ENCODE data around the gene ARHGAP30.
A peak's percentile ranks its signal among the peaks of the same experiment; 100 is the strongest.

Gene ARHGAP30

GRCh38 chr1:161073474-161074121, 3.9 kb upstream of the ARHGAP30 start:
- 71% methylated on average over 7 of the region's 7 CpGs for WGBS
- no peak overlapping the region for H3K9ac ChIP-seq (ENCODE audit: low read length)
- H2BK5ac ChIP-seq (ENCODE audit: low read depth, low read length, poor library complexity, severe bottlenecking): no peak overlapping the region

GRCh38 chr1:161072751-161073449, 3.2 kb upstream of the ARHGAP30 start:
- no peak overlapping the region for H4K91ac ChIP-seq (ENCODE audit: low read length)
- no peak overlapping the region for H3K23ac ChIP-seq (ENCODE audit: low read length in 2 of 2)
- H2BK120ac ChIP-seq (ENCODE audit: low read depth, low read length): no peak overlapping the region
- no peak overlapping the region for H3K4me3 ChIP-seq (ENCODE audit: insufficient read depth in 1 of 2, low read depth in 1 of 2, low read length in 2 of 2)
- H3K4me1 ChIP-seq (ENCODE audit: control insufficient read depth, insufficient read depth, low read depth, low read length): no peaks in the 10 kb centered on the region
- no peaks in the 10 kb centered on the region for H3K79me1 ChIP-seq (replicated peaks; ENCODE audit: low read length, poor library complexity, severe bottlenecking)
- 96% methylated on average over 19 of the region's 19 CpGs for WGBS
- no peak for DNase-seq
- no peak overlapping the region for H4K8ac ChIP-seq (ENCODE audit: low read length)
- no peak overlapping the region for H2AFZ ChIP-seq (ENCODE audit: low read depth, low read length)
- no peak overlapping the region for H2BK15ac ChIP-seq (ENCODE audit: low read depth, poor library complexity, severe bottlenecking)
- no peak overlapping the region for H2BK5ac ChIP-seq (ENCODE audit: low read depth, low read length, poor library complexity, severe bottlenecking)
- H3K9ac ChIP-seq (ENCODE audit: low read length): no peak overlapping the region
- H3K36me3 ChIP-seq (ENCODE audit: control insufficient read depth in 1 of 2, insufficient read depth in 2 of 2, low read depth in 1 of 2, low read length in 2 of 2): no peaks in the 10 kb centered on the region
- no peak overlapping the region for H3K27ac ChIP-seq (ENCODE audit: low read length, poor library complexity, severe bottlenecking)
- H2AK5ac ChIP-seq (ENCODE audit: low read length, severe bottlenecking): no peak overlapping the region
- H3K27me3 ChIP-seq (ENCODE audit: control insufficient read depth in 1 of 2, insufficient read depth in 1 of 2, low read length in 2 of 2): peaks cover 0 to 4% of the 10 kb centered on the region in 2 experiments
- H2BK12ac ChIP-seq (ENCODE audit: low read length in 2 of 2): no peak overlapping the region
- H3K14ac ChIP-seq (ENCODE audit: low read length in 2 of 2): no peak overlapping the region
- no peaks in the 10 kb centered on the region for H3K9me3 ChIP-seq (ENCODE audit: control insufficient read depth, low read length)
- no peak overlapping the region for H3K4ac ChIP-seq (ENCODE audit: low read depth in 1 of 2, low read length in 2 of 2)
- no peak overlapping the region for H3K18ac ChIP-seq (ENCODE audit: low read depth in 1 of 2, low read length in 2 of 2)
- no peak overlapping the region for H3K4me2 ChIP-seq (ENCODE audit: low read length, poor library complexity, severe bottlenecking)

More at GRCh38 chr1:161073474-161074121, 3.9 kb upstream of the ARHGAP30 start:
- H2BK120ac ChIP-seq (ENCODE audit: low read depth, low read length): no peak overlapping the region
- no peaks in the 10 kb centered on the region for H3K79me1 ChIP-seq (replicated peaks; ENCODE audit: low read length, poor library complexity, severe bottlenecking)
- no peak overlapping the region for H3K23ac ChIP-seq (ENCODE audit: low read length in 2 of 2)
- no peaks in the 10 kb centered on the region for H3K27me3 ChIP-seq (ENCODE audit: control insufficient read depth in 1 of 2, insufficient read depth in 1 of 2, low read length in 2 of 2)
- peak overlapping the region; percentile 3 for H4K91ac ChIP-seq (ENCODE audit: low read length)
- no peak overlapping the region for H3K18ac ChIP-seq (ENCODE audit: low read depth in 1 of 2, low read length in 2 of 2)
- no peaks in the 10 kb centered on the region for H3K36me3 ChIP-seq (ENCODE audit: control insufficient read depth in 1 of 2, insufficient read depth in 2 of 2, low read depth in 1 of 2, low read length in 2 of 2)
- no peak overlapping the region for H3K4me3 ChIP-seq (ENCODE audit: insufficient read depth in 1 of 2, low read depth in 1 of 2, low read length in 2 of 2)
- no peak overlapping the region for H2BK15ac ChIP-seq (ENCODE audit: low read depth, poor library complexity, severe bottlenecking)
- H3K4me1 ChIP-seq (ENCODE audit: control insufficient read depth, insufficient read depth, low read depth, low read length): no peaks in the 10 kb centered on the region
- H3K4ac ChIP-seq (ENCODE audit: low read depth in 1 of 2, low read length in 2 of 2): no peak overlapping the region
- H3K4me2 ChIP-seq (ENCODE audit: low read length, poor library complexity, severe bottlenecking): no peak overlapping the region
- no peak overlapping the region for H3K14ac ChIP-seq (ENCODE audit: low read length in 2 of 2)
- H3K9me3 ChIP-seq (ENCODE audit: control insufficient read depth, low read length): no peaks in the 10 kb centered on the region
- DNase-seq: no peak
- peak overlapping the region; percentile 32 for H4K8ac ChIP-seq (ENCODE audit: low read length)
- H2AK5ac ChIP-seq (ENCODE audit: low read length, severe bottlenecking): no peak overlapping the region
- H3K27ac ChIP-seq (ENCODE audit: low read length, poor library complexity, severe bottlenecking): no peak overlapping the region
- no peak overlapping the region for H2AFZ ChIP-seq (ENCODE audit: low read depth, low read length)
- H2BK12ac ChIP-seq (ENCODE audit: low read length in 2 of 2): peak overlapping the region in 1 of 2 experiments; percentile 11

- Histone ChIP-seq H3K4me1 (ENCODE audit: control insufficient read depth, insufficient read depth, low read depth, low read length) (no peaks in the 10 kb centered on the region), H2BK120ac (ENCODE audit: low read depth, low read length) (no peak overlapping the region), H2BK12ac (ENCODE audit: low read length in 2 of 2) (no peak overlapping the region), H3K4ac (ENCODE audit: low read depth in 1 of 2, low read length in 2 of 2) (no peak overlapping the region), H4K91ac (ENCODE audit: low read length) (no peak overlapping the region), H3K9ac (ENCODE audit: low read length) (no peak overlapping the region), H3K23ac (ENCODE audit: low read length in 2 of 2) (no peak overlapping the region), H2AK5ac (ENCODE audit: low read length, severe bottlenecking) (no peak overlapping the region), H2BK5ac (ENCODE audit: low read depth, low read length, poor library complexity, severe bottlenecking) (no peak overlapping the region), H3K14ac (ENCODE audit: low read length in 2 of 2) (peak overlapping the region in 1 of 2 experiments; percentile 9), H2BK15ac (ENCODE audit: low read depth, poor library complexity, severe bottlenecking) (no peak overlapping the region), H3K79me1 (replicated peaks; ENCODE audit: low read length, poor library complexity, severe bottlenecking) (no peaks in the 10 kb centered on the region), H3K9me3 (ENCODE audit: control insufficient read depth, low read length) (no peaks in the 10 kb centered on the region), H4K8ac (ENCODE audit: low read length) (no peak overlapping the region), H3K27me3 (ENCODE audit: control insufficient read depth in 1 of 2, insufficient read depth in 1 of 2, low read length in 2 of 2) (peaks cover 0 to 7% of the 10 kb centered on the region in 2 experiments), H3K27ac (ENCODE audit: low read length, poor library complexity, severe bottlenecking) (no peak overlapping the region), H2AFZ (ENCODE audit: low read depth, low read length) (no peak overlapping the region), H3K4me2 (ENCODE audit: low read length, poor library complexity, severe bottlenecking) (no peak overlapping the region), H3K18ac (ENCODE audit: low read depth in 1 of 2, low read length in 2 of 2) (no peak overlapping the region), H3K4me3 (ENCODE audit: insufficient read depth in 1 of 2, low read depth in 1 of 2, low read length in 2 of 2) (no peak overlapping the region), H3K36me3 (ENCODE audit: control insufficient read depth in 1 of 2, insufficient read depth in 2 of 2, low read depth in 1 of 2, low read length in 2 of 2) (no peaks in the 10 kb centered on the region)
- WGBS: 79% methylated on average over 9 of the region's 9 CpGs
- DNase-seq: peak; percentile 49
Observed at GRCh38 chr1:161071886-161072371, 2.2 kb upstream of the ARHGAP30 start.

GRCh38 chr1:161070761-161071160, 1.1 kb upstream of the ARHGAP30 start:
- Histone ChIP-seq H3K79me1 (replicated peaks; ENCODE audit: low read length, poor library complexity, severe bottlenecking) (no peaks in the 10 kb centered on the region), H3K27me3 (ENCODE audit: control insufficient read depth in 1 of 2, insufficient read depth in 1 of 2, low read length in 2 of 2) (peaks cover 0 to 7% of the 10 kb centered on the region in 2 experiments), H2BK15ac (ENCODE audit: low read depth, poor library complexity, severe bottlenecking) (no peak overlapping the region), H3K18ac (ENCODE audit: low read depth in 1 of 2, low read length in 2 of 2) (no peak overlapping the region), H3K9me3 (ENCODE audit: control insufficient read depth, low read length) (no peaks in the 10 kb centered on the region), H2BK5ac (ENCODE audit: low read depth, low read length, poor library complexity, severe bottlenecking) (no peak overlapping the region), H2AK5ac (ENCODE audit: low read length, severe bottlenecking) (no peak overlapping the region), H3K14ac (ENCODE audit: low read length in 2 of 2) (no peak overlapping the region), H4K8ac (ENCODE audit: low read length) (no peak overlapping the region), H3K27ac (ENCODE audit: low read length, poor library complexity, severe bottlenecking) (no peak overlapping the region), H3K4me2 (ENCODE audit: low read length, poor library complexity, severe bottlenecking) (no peak overlapping the region), H3K4me1 (ENCODE audit: control insufficient read depth, insufficient read depth, low read depth, low read length) (no peaks in the 10 kb centered on the region), H3K36me3 (ENCODE audit: control insufficient read depth in 1 of 2, insufficient read depth in 2 of 2, low read depth in 1 of 2, low read length in 2 of 2) (no peaks in the 10 kb centered on the region), H3K23ac (ENCODE audit: low read length in 2 of 2) (no peak overlapping the region), H3K9ac (ENCODE audit: low read length) (no peak overlapping the region), H2BK120ac (ENCODE audit: low read depth, low read length) (no peak overlapping the region), H4K91ac (ENCODE audit: low read length) (no peak overlapping the region), H2AFZ (ENCODE audit: low read depth, low read length) (no peak overlapping the region), H3K4ac (ENCODE audit: low read depth in 1 of 2, low read length in 2 of 2) (no peak overlapping the region), H3K4me3 (ENCODE audit: insufficient read depth in 1 of 2, low read depth in 1 of 2, low read length in 2 of 2) (no peak overlapping the region), H2BK12ac (ENCODE audit: low read length in 2 of 2) (no peak overlapping the region)
- 83% methylated on average over 4 of the region's 4 CpGs for WGBS
- peak; percentile 42 for DNase-seq
